ENCODE measurements around the gene EIF2B4. TPM values are rescaled to one million over a fixed set of nuclear protein-coding genes. Genes with fewer than 3 reads are reported as not detected.

Gene EIF2B4
- total and polyA plus RNA-seq, 9 of the 15 experiments (the other 6 are each of a cell fraction or from before 2014, with no cell fraction given): 29.7 to 80.3 (median 58.9) TPM

- TF ChIP-seq ZC3H4 (CRISPR knock-in tag; IDR thresholded peaks at IDR 0.05; ENCODE audit: borderline replicate concordance) (no peak; the same call in 1 of the 2 replicates), POLR2A (conservative IDR thresholded peaks at IDR 0.05) (peak; percentile 88), CBX8 (IDR thresholded peaks at IDR 0.05; ENCODE audit: borderline replicate concordance, extremely low read depth, low read depth, low read length, poor library complexity, severe bottlenecking) (no peak), TCFL5 (CRISPR knock-in tag; conservative IDR thresholded peaks at IDR 0.05) (no peak), ZNF75A (CRISPR knock-in tag; IDR thresholded peaks at IDR 0.05) (no peak), CLOCK (CRISPR knock-in tag; IDR thresholded peaks at IDR 0.05; ENCODE audit: borderline replicate concordance) (no peak), RBM15 (IDR thresholded peaks at IDR 0.05; ENCODE audit: insufficient read depth, low read length) (no peak), LCOR (CRISPR knock-in tag; IDR thresholded peaks at IDR 0.05) (peak; percentile 98), ZBED1 (IDR thresholded peaks at IDR 0.05) (no peak), ZNF23 (CRISPR knock-in tag; IDR thresholded peaks at IDR 0.05) (no peak), ZNF217 (CRISPR knock-in tag; IDR thresholded peaks at IDR 0.05) (no peak), EZH2 (IDR thresholded peaks at IDR 0.05; ENCODE audit: borderline replicate concordance, low read depth, low read length) (no peak), ZNF699 (CRISPR knock-in tag; IDR thresholded peaks at IDR 0.05; ENCODE audit: insufficient replicate concordance) (no peak), THRAP3 (IDR thresholded peaks at IDR 0.05; ENCODE audit: borderline replicate concordance) (no peak), FOXM1 (IDR thresholded peaks at IDR 0.05; ENCODE audit: low read depth) (no peak), FOXM1 (CRISPR knock-in tag; IDR thresholded peaks at IDR 0.05; ENCODE audit: low read depth) (peak; percentile 90), NCOA6 (IDR thresholded peaks at IDR 0.05) (no peak), PML (IDR thresholded peaks at IDR 0.05; ENCODE audit: low read length) (peak; percentile 16), CEBPZ (IDR thresholded peaks at IDR 0.05; ENCODE audit: borderline replicate concordance, low read depth, low read length) (no peak), E2F1 (CRISPR knock-in tag; IDR thresholded peaks at IDR 0.05) (peak; percentile 81)
These were observed at the start of gene EIF2B4, which contains the start of gene SNX17 (continued) for GRCh38 chr2:27370026-27370815.

All from K562 (cell line).